GM12891 (cell line): ENCODE results near the gene SIRT2.

Source experiments
- DNase-seq: peaks from one replicate; pipeline ENCODE4 v3.0.0; 2011; ENCODE audit warnings: low spot score; ENCODE audit not compliant: insufficient read length
- FAIRE-seq: peaks from 2 replicates; lab custom pipeline; 2011; peaks lifted over from hg19 to GRCh38; lab: Jason Lieb, UNC
- PAX5 ChIP-seq: IDR thresholded peaks from 2 replicates; pipeline ENCODE4 v1.6.1; 2011; ENCODE audit warnings: low read length, moderate library complexity, mild to moderate bottlenecking; ENCODE audit not compliant: insufficient read depth, severe bottlenecking
- POLR2A ChIP-seq: IDR thresholded peaks from 2 replicates; pipeline ENCODE4 v1.6.1; 2011; ENCODE audit warnings: low read depth, low read length, control low read depth
- POLR2AphosphoS5 ChIP-seq: IDR thresholded peaks from 2 replicates; pipeline ENCODE4 v1.6.1; 2011; ENCODE audit warnings: low read depth, low read length, control low read depth
- POU2F2 ChIP-seq: IDR thresholded peaks from 2 replicates; pipeline ENCODE4 v1.6.1; 2011; ENCODE audit warnings: low read depth, mild to moderate bottlenecking, control low read depth, low read length, moderate library complexity
- SPI1 ChIP-seq: IDR thresholded peaks from 2 replicates; pipeline ENCODE4 v1.6.1; 2011; ENCODE audit warnings: low read depth, low read length, control low read depth
- TAF1 ChIP-seq: IDR thresholded peaks from 2 replicates; pipeline ENCODE4 v1.6.1; 2011; ENCODE audit warnings: low read depth, low read length, control low read depth

The SIRT2 gene

GRCh38 chr19:38850976-38851621 lies 48.3 kb downstream of the SIRT2 start:
- DNase-seq = no peak
- no peak for TF ChIP-seq POU2F2
- TF ChIP-seq POLR2AphosphoS5 = peak; percentile 13; the same call in 1 of the 2 replicates
- FAIRE-seq = peak; percentile 23

GRCh38 chr19:38850436-38850975 lies 48.9 kb downstream of the SIRT2 start:
- FAIRE-seq (peak; percentile 99), DNase-seq (peak; percentile 73)
- TF ChIP-seq POLR2AphosphoS5 = peak; percentile 77
- peak; percentile 73; the same call in 1 of the 2 replicates for TF ChIP-seq TAF1
- peak; percentile 85 for TF ChIP-seq POLR2A
- no peak for TF ChIP-seq SPI1
- TF ChIP-seq PAX5 = no peak
- no peak; the same call in 1 of the 2 replicates for TF ChIP-seq POU2F2

GRCh38 chr19:38849860-38850435 lies 49.5 kb downstream of the SIRT2 start, which contains the start of gene HNRNPL:
HNRNPL (minus strand) TSS chr19:38849986; CDS start chr19:38849966, 20 bp downstream.
- FAIRE-seq = no peak
- peak; percentile 72 for TF ChIP-seq TAF1
- peak; percentile 79 for TF ChIP-seq POLR2AphosphoS5
- no peak for TF ChIP-seq PAX5
- no peak for TF ChIP-seq SPI1

GRCh38 chr19:38849147-38849859 lies 50.1 kb downstream of the SIRT2 start:
- TF ChIP-seq POU2F2 (no peak; the same call in 1 of the 2 replicates), SPI1 (peak; percentile 76), TAF1 (no peak), PAX5 (no peak), POLR2AphosphoS5 (no peak; the same call in 1 of the 2 replicates), POLR2A (peak; percentile 29; the same call in 1 of the 2 replicates)
- peak; percentile 94 for DNase-seq
- peak; percentile 89 for FAIRE-seq

More at GRCh38 chr19:38849860-38850435, 49.5 kb downstream of the SIRT2 start, which contains the start of gene HNRNPL:
- DNase-seq = peak; percentile 84

GRCh38 chr19:38848299-38849146 lies 50.9 kb downstream of the SIRT2 start:
- FAIRE-seq (peak; percentile 50), DNase-seq (no peak)
- no peak for TF ChIP-seq POU2F2

- no peak for DNase-seq
- TF ChIP-seq TAF1 (no peak), PAX5 (no peak), SPI1 (no peak), POLR2AphosphoS5 (no peak), POU2F2 (no peak), POLR2A (no peak)
- FAIRE-seq = no peak
Observed at GRCh38 chr19:38846097-38846496, 53.3 kb downstream of the SIRT2 start.

- FAIRE-seq (no peak), DNase-seq (no peak)
- no peak for TF ChIP-seq PAX5
- TF ChIP-seq POLR2A = peak; percentile 34; the same call in 1 of the 2 replicates
- TF ChIP-seq POU2F2 = no peak
- TF ChIP-seq POLR2AphosphoS5 = peak; percentile 37; the same call in 1 of the 2 replicates
- no peak for TF ChIP-seq TAF1
- TF ChIP-seq SPI1 = no peak
Observed at GRCh38 chr19:38845374-38846024, 53.9 kb downstream of the SIRT2 start.

- FAIRE-seq (no peak), DNase-seq (no peak)
- TF ChIP-seq POLR2A (peak; percentile 65; the same call in 1 of the 2 replicates), POLR2AphosphoS5 (peak; percentile 62; the same call in 1 of the 2 replicates), POU2F2 (no peak), SPI1 (no peak), TAF1 (no peak), PAX5 (no peak)
Observed at GRCh38 chr19:38844093-38844686, 55.2 kb downstream of the SIRT2 start.
